WERI-Rb-1 (cell line): Measurements from ENCODE around the gene SLCO1C1.

ENCODE experiments used
- DNase-seq: peaks from one replicate; pipeline ENCODE4 v3.0.0-alpha.2; 2020
- H3K27ac ChIP-seq: fragments of 250-450 bp; sonication (Bioruptor Pico); 2 replicates; pipeline ENCODE4 v1.5.1; 2020; ENCODE audit warnings: mild to moderate bottlenecking, moderate library complexity
- H3K27me3 ChIP-seq: fragments of 250-450 bp; sonication (Bioruptor Pico); 2 replicates; pipeline ENCODE4 v1.5.1; 2021; ENCODE audit warnings: mild to moderate bottlenecking, low read depth, moderate library complexity; ENCODE audit not compliant: insufficient read depth, severe bottlenecking
- H3K36me3 ChIP-seq: fragments of 250-450 bp; sonication (Bioruptor Pico); 2 replicates; pipeline ENCODE4 v1.5.1; 2020; ENCODE audit warnings: mild to moderate bottlenecking, moderate library complexity
- H3K4me3 ChIP-seq: 2 replicates; pipeline ENCODE4 v1.5.1; 2011; ENCODE audit warnings: low read depth, mild to moderate bottlenecking, control low read depth, low read length
- H3K9me3 ChIP-seq: fragments of 250-450 bp; sonication (Bioruptor Pico); 2 replicates; pipeline ENCODE4 v1.5.1; 2021; ENCODE audit warnings: mild to moderate bottlenecking, moderate library complexity; ENCODE audit not compliant: severe bottlenecking
- CTCF ChIP-seq: IDR thresholded peaks from 2 replicates; pipeline ENCODE4 v1.5.1; 2011; ENCODE audit warnings: low read depth, mild to moderate bottlenecking, control low read depth, inconsistent platforms, low read length

Gene SLCO1C1

GRCh38 chr12:20696181-20696905 is 1.2 kb downstream of the SLCO1C1 start:
- H3K27ac ChIP-seq = no peak overlapping the region
- no peaks in the 10 kb centered on the region for H3K9me3 ChIP-seq
- H3K27me3 ChIP-seq = no peaks in the 10 kb centered on the region
- H3K4me3 ChIP-seq = no peak overlapping the region
- no peak for DNase-seq
- TF ChIP-seq CTCF = no peak
- H3K36me3 ChIP-seq = no peaks in the 10 kb centered on the region

- Histone ChIP-seq H3K27ac (no peak overlapping the region), H3K27me3 (no peaks in the 10 kb centered on the region), H3K36me3 (no peaks in the 10 kb centered on the region), H3K9me3 (no peaks in the 10 kb centered on the region), H3K4me3 (no peak overlapping the region)
- DNase-seq = no peak
- no peak for TF ChIP-seq CTCF
Measured at GRCh38 chr12:20701106-20701505, 6.0 kb downstream of the SLCO1C1 start.

GRCh38 chr12:20704860-20705259 is 9.7 kb downstream of the SLCO1C1 start:
- Histone ChIP-seq H3K4me3 (no peak overlapping the region), H3K27ac (no peak overlapping the region), H3K27me3 (no peaks in the 10 kb centered on the region), H3K9me3 (no peaks in the 10 kb centered on the region), H3K36me3 (no peaks in the 10 kb centered on the region)
- no peak for DNase-seq
- no peak for TF ChIP-seq CTCF

GRCh38 chr12:20711846-20712245 is 16.7 kb downstream of the SLCO1C1 start:
- no peaks in the 10 kb centered on the region for H3K9me3 ChIP-seq
- no peak overlapping the region for H3K4me3 ChIP-seq
- no peak for TF ChIP-seq CTCF
- DNase-seq = no peak
- H3K36me3 ChIP-seq = no peaks in the 10 kb centered on the region
- H3K27ac ChIP-seq = no peak overlapping the region
- no peaks in the 10 kb centered on the region for H3K27me3 ChIP-seq

GRCh38 chr12:20716037-20716436 is 20.9 kb downstream of the SLCO1C1 start:
- H3K36me3 ChIP-seq = no peaks in the 10 kb centered on the region
- peak; percentile 12 for DNase-seq
- H3K9me3 ChIP-seq = no peaks in the 10 kb centered on the region
- no peaks in the 10 kb centered on the region for H3K27me3 ChIP-seq
- no peak overlapping the region for H3K4me3 ChIP-seq
- no peak overlapping the region for H3K27ac ChIP-seq
- 0 out of 2 replicates have a peak, but pooled peaks have one; percentile 18 for TF ChIP-seq CTCF

GRCh38 chr12:20716985-20717384 is 21.9 kb downstream of the SLCO1C1 start:
- Histone ChIP-seq H3K9me3 (no peaks in the 10 kb centered on the region), H3K4me3 (no peak overlapping the region), H3K36me3 (no peaks in the 10 kb centered on the region), H3K27ac (no peak overlapping the region), H3K27me3 (no peaks in the 10 kb centered on the region)
- no peak for DNase-seq
- no peak for TF ChIP-seq CTCF
